Muscle layer of duodenum (tissue), 2 donors: ENCODE measurements around the gene DNAH2.
"Not testable (repeated sequence)": the region's sequence is repeated elsewhere in the genome, so short reads cannot be mapped to it uniquely, and the experiment has no call there.

ENCODE experiments used
- H3K27ac ChIP-seq: one replicate; pipeline ENCODE4 v1.7.0; 2013; ENCODE audit warnings: mild to moderate bottlenecking, low read length
- H3K27me3 ChIP-seq: one replicate; pipeline ENCODE4 v1.7.0; 2013; ENCODE audit warnings: low read depth, mild to moderate bottlenecking, control low read depth, low read length
- H3K36me3 ChIP-seq, 2 donors: one replicate each; pipeline ENCODE4 v1.7.0; 2013; ENCODE audit warnings: low read length in 2 of 2, control low read depth in 1 of 2, mild to moderate bottlenecking in 1 of 2; ENCODE audit not compliant: insufficient read depth in 2 of 2, control insufficient read depth in 1 of 2
- H3K4me1 ChIP-seq, 2 donors: one replicate each; pipeline ENCODE4 v1.7.0; 2013; ENCODE audit warnings: low read length in 2 of 2, mild to moderate bottlenecking in 2 of 2, control low read depth in 1 of 2, moderate library complexity in 1 of 2; ENCODE audit not compliant: insufficient read depth in 2 of 2, control insufficient read depth in 1 of 2
- H3K4me3 ChIP-seq, 2 donors: one replicate each; pipeline ENCODE4 v1.7.0; 2013; ENCODE audit warnings: low read length in 2 of 2, low read depth in 1 of 2, mild to moderate bottlenecking in 1 of 2
- H3K9me3 ChIP-seq, 2 donors: one replicate each; pipeline ENCODE4 v1.7.0; 2013; ENCODE audit warnings: low read length in 2 of 2, control low read depth in 1 of 2, mild to moderate bottlenecking in 1 of 2; ENCODE audit not compliant: control insufficient read depth in 1 of 2
- donor health status: healthy.

The DNAH2 gene

DNA sequence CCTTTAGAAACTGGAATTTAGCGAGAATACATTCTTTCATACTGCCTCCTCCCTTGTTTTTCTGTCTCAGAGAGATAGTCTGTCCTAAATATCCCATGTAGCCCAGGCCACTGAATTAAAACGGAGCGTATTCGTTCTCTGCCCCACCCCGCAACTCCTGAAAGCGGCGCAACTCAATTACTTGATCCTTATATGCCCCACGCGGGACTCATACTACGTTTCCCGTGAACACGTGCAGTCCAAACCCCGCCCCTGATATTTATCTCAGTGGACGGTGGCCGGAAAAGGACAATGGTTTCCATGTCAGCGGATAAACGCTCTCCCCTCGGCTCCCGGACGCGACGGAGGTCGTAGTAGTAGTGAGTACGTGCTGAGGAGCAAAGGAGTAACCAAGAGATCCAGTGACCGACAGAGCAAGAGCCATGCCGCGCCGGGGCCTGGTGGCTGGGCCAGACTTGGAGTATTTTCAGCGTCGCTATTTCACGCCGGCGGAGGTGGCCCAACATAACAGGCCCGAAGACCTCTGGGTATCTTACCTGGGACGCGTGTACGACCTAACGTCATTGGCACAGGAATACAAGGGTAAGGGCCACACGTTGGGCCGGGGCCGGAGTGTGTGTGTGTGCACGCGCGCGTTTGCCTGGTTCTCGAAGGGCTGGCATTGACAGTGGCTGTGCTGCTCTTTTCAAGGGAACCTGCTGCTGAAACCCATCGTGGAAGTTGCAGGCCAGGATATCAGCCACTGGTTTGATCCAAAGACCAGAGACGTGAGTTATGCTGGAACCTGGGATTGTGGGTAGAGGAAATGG lies 140.4 kb downstream of the DNAH2 start, which contains the start of gene CYB5D1:
Gene CYB5D1 (plus strand): TSS at position 291 of the 809 bp plus-strand sequence. CDS start 132 bp downstream, at position 423.
- peaks cover 6 to 30% of the 10 kb centered on the region in 2 donors for H3K36me3 ChIP-seq
- peak within 1 kb of the TSS; percentile 90 to 97 for H3K4me3 ChIP-seq
- H3K27ac ChIP-seq: peak within 1 kb of the TSS; percentile 100
- no peaks in the 10 kb centered on the region for H3K9me3 ChIP-seq
- no peaks in the 10 kb centered on the region for H3K27me3 ChIP-seq
- H3K4me1 ChIP-seq: peaks cover 18 to 30% of the 10 kb centered on the region in 2 donors

DNA sequence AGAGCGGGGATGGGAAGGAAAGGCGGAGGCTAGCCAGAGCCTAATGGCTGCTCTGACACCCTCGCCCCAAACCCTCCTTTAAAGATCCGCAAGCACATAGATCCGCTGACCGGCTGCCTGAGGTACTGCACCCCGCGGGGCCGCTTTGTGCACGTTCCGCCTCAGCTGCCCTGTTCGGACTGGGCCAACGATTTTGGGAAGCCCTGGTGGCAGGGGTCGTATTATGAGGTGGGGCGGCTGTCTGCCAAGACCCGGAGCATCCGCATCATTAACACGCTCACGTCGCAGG lies 140.9 kb downstream of the DNAH2 start:
- peaks cover 18 to 30% of the 10 kb centered on the region in 2 donors for H3K4me1 ChIP-seq
- no peaks in the 10 kb centered on the region for H3K9me3 ChIP-seq
- H3K27me3 ChIP-seq: no peaks in the 10 kb centered on the region
- H3K4me3 ChIP-seq: peak overlapping the region; percentile 90 to 97
- H3K36me3 ChIP-seq: peaks cover 3 to 24% of the 10 kb centered on the region in 2 donors
- peak overlapping the region; percentile 100 for H3K27ac ChIP-seq

DNA sequence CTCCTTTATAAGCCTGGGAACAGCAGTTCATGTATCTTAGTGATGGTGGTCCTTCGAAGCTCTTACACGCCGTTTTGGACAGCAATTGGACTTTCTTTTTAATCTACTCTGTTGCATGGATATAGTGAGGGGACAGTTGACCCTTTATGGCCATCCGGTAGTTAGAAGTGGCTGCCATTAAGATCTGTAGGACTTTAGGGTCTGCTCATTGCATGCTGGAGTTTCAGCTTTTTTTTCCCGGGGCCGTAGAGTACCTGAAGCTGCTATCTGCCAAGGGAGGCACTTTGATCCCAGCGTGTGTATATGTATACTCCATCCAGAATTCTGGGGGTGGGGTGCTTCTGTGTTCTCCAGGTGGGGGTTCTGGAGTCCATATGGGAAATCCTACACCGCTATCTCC lies 141.5 kb downstream of the DNAH2 start:
- peak overlapping the region; percentile 100 for H3K27ac ChIP-seq
- H3K4me3 ChIP-seq: peak overlapping the region; percentile 90 to 97
- no peaks in the 10 kb centered on the region for H3K27me3 ChIP-seq
- peaks cover 18 to 30% of the 10 kb centered on the region in 2 donors for H3K4me1 ChIP-seq
- peaks cover 3 to 21% of the 10 kb centered on the region in 2 donors for H3K36me3 ChIP-seq
- no peaks in the 10 kb centered on the region for H3K9me3 ChIP-seq

DNA sequence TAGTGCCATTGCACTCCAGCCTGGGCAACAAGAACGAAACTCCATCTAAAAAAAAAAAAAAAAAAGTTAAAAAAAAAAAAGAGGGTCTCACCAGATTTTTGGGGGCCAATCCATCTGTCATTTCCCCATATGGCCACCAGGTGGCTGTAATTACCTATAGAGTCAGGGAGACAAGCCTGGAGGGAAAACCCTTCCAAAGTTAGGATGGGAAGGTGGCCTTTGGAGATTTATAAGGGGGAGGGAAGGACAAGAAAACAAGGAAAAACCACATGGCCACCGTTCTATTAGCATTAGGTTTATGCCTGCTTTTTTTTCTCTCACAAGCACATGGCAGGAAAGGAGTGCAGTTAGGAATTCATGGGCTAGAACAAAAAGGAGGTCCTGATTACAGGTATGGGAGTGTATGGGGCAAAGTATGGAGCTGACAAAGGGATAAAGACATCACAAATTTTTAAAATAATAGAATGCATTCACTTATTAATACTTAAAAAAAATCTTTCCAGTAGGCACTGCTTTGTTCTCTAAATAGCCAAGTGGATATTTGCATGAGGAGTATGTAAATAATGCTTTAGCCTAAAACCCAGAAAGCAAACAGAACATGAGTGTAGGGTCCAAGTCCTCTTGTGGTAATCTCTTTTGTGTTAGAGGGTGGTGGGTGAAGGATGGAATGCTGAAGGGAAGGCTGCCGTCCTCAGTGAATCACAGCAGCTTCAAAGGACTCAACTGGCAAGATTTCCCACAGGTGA lies 145.3 kb downstream of the DNAH2 start:
- Histone ChIP-seq H3K4me1 (peaks cover 10 to 11% of the 10 kb centered on the region in 2 donors), H3K9me3 (no peaks in the 10 kb centered on the region), H3K4me3 (no peak overlapping the region), H3K27me3 (no peaks in the 10 kb centered on the region), H3K27ac (no peak overlapping the region), H3K36me3 (peaks cover 8 to 21% of the 10 kb centered on the region in 2 donors)

DNA sequence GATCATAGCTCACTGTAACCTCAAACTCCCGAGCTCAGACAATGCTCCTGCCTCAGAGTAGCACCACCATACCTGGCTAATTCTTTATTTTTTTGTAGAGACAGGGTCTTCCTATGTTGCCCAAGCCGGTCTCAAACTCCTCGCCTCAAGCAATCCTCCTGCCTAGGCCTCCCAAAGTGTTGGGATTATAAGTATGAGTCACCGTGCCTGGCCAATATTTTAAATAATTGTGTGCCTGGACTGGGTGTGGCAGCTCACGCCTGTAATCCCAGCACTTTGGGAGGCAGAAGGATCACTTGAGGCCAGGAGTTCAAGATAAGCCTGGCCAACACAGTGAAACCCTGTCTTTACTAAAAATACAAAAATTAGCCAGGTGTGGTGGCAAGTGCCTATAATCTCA lies 146.8 kb downstream of the DNAH2 start:
- H3K27me3 ChIP-seq, H3K4me1 ChIP-seq, H3K9me3 ChIP-seq, H3K27ac ChIP-seq, H3K4me3 ChIP-seq: not testable (repeated sequence)
- H3K36me3 ChIP-seq: peaks cover 8 to 21% of the 10 kb centered on the region in 2 donors

DNA sequence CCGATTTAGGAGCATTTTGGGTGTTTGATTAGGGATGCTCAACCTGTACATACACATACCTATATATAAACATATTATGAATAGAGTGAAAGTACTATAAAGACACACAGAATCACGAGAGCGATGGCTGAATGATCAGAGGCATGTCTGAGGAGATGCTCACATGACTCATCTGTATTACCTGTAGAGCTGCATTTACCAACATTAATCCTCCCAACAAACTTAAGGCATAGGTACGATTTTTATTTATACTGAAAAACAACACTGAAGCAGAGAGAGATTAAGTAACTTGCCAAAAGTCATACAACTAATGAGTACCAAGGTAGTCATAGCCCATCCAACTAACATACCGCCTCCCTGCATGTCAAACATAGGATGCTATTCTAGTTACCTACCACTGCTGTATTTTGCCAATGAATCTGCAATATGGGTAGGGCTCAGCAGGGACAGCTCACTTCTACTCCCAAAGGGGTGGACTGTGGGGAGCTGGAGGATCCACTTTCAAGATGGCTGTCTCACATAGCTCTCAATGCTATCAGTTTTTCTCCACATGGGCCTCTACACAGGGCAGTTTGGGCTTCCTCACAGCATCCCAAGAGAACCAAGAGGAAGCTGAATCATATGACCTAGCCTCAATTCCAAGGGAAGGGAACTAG lies 147.6 kb downstream of the DNAH2 start:
- no peaks in the 10 kb centered on the region for H3K27me3 ChIP-seq
- H3K4me1 ChIP-seq: peaks cover 0 to 3% of the 10 kb centered on the region in 2 donors
- no peak overlapping the region for H3K4me3 ChIP-seq
- no peaks in the 10 kb centered on the region for H3K9me3 ChIP-seq
- H3K27ac ChIP-seq: no peak overlapping the region
- peaks cover 8 to 17% of the 10 kb centered on the region in 2 donors for H3K36me3 ChIP-seq

DNA sequence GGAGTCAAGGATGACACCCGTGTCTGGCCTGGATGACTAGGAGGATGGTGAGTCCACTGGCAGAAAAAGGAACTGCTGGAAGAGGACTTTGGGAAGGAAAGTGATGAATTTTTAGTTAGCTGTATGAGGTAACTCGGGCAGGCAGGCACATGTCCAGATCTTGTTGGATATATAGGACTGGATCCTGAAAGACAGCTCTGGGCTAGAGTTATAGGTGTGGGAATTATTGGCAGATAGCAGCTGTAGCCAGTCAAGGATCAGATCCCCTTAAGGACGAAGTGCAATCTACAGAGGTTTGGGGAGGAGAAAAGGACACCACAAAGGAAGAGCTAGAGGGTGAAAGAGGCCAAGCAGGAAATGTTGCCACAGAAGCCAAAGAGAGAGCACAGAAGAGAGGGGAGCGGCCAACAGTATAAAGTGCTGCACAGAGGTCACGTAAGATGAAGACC lies 150.4 kb downstream of the DNAH2 start:
- H3K27me3 ChIP-seq: no peaks in the 10 kb centered on the region
- H3K4me3 ChIP-seq: no peak overlapping the region
- no peak overlapping the region for H3K27ac ChIP-seq
- H3K4me1 ChIP-seq: peaks cover 0 to 3% of the 10 kb centered on the region in 2 donors
- H3K36me3 ChIP-seq: peaks cover 0 to 4% of the 10 kb centered on the region in 2 donors
- H3K9me3 ChIP-seq: no peaks in the 10 kb centered on the region

DNA sequence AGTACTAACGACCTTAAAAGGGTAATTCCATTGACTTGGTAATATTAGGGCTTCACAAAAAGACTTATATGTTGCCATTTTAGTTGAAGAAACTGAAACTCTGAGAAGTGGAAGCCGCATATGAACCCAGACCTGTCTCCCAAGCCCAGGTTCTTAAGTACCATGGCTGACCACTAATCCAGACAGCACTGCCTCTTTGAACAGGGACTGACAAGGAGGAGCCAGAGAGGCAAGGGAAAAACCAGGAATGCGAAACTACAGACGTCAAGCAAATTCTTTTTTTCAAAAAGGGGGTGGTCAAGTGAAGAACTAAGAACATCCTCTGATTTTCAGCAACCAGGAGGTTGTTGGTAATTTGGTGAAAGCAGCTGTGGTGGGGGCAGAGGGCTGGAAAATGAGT lies 155.5 kb downstream of the DNAH2 start:
- H3K4me3 ChIP-seq: no peak overlapping the region
- H3K27ac ChIP-seq: no peak overlapping the region
- H3K4me1 ChIP-seq: no peaks in the 10 kb centered on the region
- no peaks in the 10 kb centered on the region for H3K9me3 ChIP-seq
- no peaks in the 10 kb centered on the region for H3K27me3 ChIP-seq
- peaks cover 4 to 6% of the 10 kb centered on the region in 2 donors for H3K36me3 ChIP-seq

DNA sequence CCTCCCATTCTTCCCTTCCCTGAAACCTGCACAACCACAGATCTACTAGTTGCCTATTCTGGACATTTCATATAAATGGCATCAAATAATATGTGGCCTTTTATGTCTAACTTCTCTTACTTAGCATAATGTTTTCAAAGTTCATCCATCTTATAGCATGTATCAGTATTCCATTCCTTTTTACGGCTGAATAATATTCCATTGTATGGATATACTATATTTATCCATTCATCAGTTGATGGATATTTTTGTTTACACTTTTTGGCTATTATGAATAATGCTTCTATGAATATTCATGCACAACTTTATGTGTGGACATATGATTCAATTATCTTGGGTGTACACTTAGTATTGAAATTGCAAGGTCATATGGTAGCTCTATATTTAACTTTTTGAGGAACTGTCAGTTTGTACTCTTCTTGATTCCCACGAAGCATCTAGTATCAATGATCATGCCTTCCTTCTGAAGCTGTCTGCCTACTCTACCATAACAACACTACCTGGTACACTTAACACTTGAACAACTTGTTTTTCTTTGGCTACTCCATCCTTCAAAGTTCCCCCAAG lies 158.3 kb downstream of the DNAH2 start:
- no peaks in the 10 kb centered on the region for H3K9me3 ChIP-seq
- H3K36me3 ChIP-seq: peaks cover 10 to 14% of the 10 kb centered on the region in 2 donors
- no peaks in the 10 kb centered on the region for H3K27me3 ChIP-seq
- H3K4me1 ChIP-seq: peaks cover under 1 to 3% of the 10 kb centered on the region in 2 donors
- no peak overlapping the region for H3K27ac ChIP-seq
- H3K4me3 ChIP-seq: no peak overlapping the region

DNA sequence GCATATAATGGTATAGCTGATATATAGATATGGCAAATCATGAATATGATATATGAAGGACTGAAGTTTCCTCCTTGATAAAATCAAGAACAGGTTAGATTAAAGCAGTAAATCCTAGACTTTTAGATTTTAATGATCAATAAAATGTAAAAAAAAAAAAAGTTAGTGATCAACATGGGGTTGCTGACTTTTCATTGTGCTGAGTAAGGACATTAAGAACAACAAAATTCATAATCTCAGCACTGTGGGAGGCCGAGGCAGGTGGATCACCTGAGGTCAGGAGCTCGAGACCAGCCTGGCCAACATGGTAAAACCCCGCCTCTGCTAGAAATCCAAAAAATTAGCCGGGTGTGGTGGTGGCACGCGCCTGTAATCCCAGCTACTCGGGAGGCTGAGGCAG lies 160.7 kb downstream of the DNAH2 start:
- peaks cover 10 to 15% of the 10 kb centered on the region in 2 donors for H3K36me3 ChIP-seq
- H3K27me3 ChIP-seq: no peaks in the 10 kb centered on the region
- peaks cover 19 to 23% of the 10 kb centered on the region in 2 donors for H3K4me1 ChIP-seq
- H3K27ac ChIP-seq: no peak overlapping the region
- H3K9me3 ChIP-seq: no peaks in the 10 kb centered on the region
- H3K4me3 ChIP-seq: no peak overlapping the region
